Measurements from ENCODE around the gene C7.

The C7 gene

DNA sequence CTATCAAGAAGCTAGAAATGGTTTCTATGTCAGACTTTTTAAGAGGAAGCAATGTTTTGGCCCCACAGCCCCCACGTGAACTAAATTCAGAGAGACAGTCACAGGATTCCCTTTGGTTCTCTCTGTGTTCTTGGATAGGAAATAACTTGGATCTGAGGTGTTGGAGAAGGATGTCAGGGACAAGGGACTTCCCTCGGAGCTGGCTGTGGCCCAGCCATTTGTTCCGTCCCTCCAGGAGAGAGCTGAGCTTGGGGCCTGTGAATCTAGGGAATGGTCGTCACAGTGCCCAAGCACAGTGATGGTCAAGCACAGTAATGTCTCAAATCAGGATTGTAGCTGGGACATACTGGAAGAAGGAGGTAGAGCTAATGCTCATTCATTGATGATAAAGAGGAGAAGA, 2.0 kb downstream of the C7 start:
- ATAC-seq: no peak
- TF ChIP-seq ARNTL (CRISPR knock-in tag; IDR thresholded peaks at IDR 0.05; ENCODE audit: borderline replicate concordance, low read depth) (no peak), PPARA (CRISPR knock-in tag; IDR thresholded peaks at IDR 0.05; ENCODE audit: borderline replicate concordance) (no peak), ZC3H10 (CRISPR knock-in tag; IDR thresholded peaks at IDR 0.05) (no peak), ESRRG (CRISPR knock-in tag; IDR thresholded peaks at IDR 0.05) (no peak), GLIS3 (CRISPR knock-in tag; IDR thresholded peaks at IDR 0.05) (no peak)
- TF ChIP-seq, protein P1, sequence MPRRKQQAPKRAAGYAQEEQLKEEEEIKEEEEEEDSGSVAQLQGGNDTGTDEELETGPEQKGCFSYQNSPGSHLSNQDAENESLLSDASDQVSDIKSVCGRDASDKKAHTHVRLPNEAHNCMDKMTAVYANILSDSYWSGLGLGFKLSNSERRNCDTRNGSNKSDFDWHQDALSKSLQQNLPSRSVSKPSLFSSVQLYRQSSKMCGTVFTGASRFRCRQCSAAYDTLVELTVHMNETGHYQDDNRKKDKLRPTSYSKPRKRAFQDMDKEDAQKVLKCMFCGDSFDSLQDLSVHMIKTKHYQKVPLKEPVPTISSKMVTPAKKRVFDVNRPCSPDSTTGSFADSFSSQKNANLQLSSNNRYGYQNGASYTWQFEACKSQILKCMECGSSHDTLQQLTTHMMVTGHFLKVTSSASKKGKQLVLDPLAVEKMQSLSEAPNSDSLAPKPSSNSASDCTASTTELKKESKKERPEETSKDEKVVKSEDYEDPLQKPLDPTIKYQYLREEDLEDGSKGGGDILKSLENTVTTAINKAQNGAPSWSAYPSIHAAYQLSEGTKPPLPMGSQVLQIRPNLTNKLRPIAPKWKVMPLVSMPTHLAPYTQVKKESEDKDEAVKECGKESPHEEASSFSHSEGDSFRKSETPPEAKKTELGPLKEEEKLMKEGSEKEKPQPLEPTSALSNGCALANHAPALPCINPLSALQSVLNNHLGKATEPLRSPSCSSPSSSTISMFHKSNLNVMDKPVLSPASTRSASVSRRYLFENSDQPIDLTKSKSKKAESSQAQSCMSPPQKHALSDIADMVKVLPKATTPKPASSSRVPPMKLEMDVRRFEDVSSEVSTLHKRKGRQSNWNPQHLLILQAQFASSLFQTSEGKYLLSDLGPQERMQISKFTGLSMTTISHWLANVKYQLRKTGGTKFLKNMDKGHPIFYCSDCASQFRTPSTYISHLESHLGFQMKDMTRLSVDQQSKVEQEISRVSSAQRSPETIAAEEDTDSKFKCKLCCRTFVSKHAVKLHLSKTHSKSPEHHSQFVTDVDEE (CRISPR knock-in tag; IDR thresholded peaks at IDR 0.05): no peak
- TF ChIP-seq, protein P2, sequence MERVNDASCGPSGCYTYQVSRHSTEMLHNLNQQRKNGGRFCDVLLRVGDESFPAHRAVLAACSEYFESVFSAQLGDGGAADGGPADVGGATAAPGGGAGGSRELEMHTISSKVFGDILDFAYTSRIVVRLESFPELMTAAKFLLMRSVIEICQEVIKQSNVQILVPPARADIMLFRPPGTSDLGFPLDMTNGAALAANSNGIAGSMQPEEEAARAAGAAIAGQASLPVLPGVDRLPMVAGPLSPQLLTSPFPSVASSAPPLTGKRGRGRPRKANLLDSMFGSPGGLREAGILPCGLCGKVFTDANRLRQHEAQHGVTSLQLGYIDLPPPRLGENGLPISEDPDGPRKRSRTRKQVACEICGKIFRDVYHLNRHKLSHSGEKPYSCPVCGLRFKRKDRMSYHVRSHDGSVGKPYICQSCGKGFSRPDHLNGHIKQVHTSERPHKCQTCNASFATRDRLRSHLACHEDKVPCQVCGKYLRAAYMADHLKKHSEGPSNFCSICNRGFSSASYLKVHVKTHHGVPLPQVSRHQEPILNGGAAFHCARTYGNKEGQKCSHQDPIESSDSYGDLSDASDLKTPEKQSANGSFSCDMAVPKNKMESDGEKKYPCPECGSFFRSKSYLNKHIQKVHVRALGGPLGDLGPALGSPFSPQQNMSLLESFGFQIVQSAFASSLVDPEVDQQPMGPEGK (CRISPR knock-in tag; IDR thresholded peaks at IDR 0.05; ENCODE audit: borderline replicate concordance): no peak

DNA sequence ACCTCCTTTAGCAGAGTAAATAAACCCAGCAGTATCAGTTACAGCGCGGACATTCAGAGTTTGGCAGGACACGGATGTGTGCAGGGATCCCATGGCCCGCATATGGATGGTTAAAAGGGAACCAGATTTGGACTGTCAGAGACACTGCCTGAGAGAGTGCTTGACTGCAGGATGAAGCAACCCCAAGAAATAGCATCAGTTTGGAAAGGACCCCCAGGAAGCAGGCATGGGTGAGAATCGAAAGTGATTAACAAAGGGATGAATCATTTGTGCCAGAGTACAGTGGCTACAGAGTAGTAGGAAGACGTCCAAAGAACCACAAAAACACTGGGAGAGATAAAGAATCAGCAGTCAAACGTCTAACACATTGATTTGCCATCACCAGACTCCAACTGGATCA, 5.5 kb downstream of the C7 start:
- TF ChIP-seq, protein P2 (CRISPR knock-in tag; IDR thresholded peaks at IDR 0.05; ENCODE audit: borderline replicate concordance): no peak
- TF ChIP-seq OSR1 (CRISPR knock-in tag; IDR thresholded peaks at IDR 0.05) (no peak), SNAI2 (CRISPR knock-in tag; IDR thresholded peaks at IDR 0.05) (no peak), ZNF8 (CRISPR knock-in tag; IDR thresholded peaks at IDR 0.05) (no peak), ZNF70 (CRISPR knock-in tag; IDR thresholded peaks at IDR 0.05) (no peak), TOX (CRISPR knock-in tag; IDR thresholded peaks at IDR 0.05; ENCODE audit: borderline replicate concordance) (no peak), GLIS3 (CRISPR knock-in tag; IDR thresholded peaks at IDR 0.05) (no peak), ISL1 (CRISPR knock-in tag; IDR thresholded peaks at IDR 0.05) (no peak), RARB (CRISPR knock-in tag; IDR thresholded peaks at IDR 0.05) (no peak)
- TF ChIP-seq, protein P3, sequence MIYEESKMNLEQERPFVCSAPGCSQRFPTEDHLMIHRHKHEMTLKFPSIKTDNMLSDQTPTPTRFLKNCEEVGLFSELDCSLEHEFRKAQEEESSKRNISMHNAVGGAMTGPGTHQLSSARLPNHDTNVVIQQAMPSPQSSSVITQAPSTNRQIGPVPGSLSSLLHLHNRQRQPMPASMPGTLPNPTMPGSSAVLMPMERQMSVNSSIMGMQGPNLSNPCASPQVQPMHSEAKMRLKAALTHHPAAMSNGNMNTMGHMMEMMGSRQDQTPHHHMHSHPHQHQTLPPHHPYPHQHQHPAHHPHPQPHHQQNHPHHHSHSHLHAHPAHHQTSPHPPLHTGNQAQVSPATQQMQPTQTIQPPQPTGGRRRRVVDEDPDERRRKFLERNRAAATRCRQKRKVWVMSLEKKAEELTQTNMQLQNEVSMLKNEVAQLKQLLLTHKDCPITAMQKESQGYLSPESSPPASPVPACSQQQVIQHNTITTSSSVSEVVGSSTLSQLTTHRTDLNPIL (CRISPR knock-in tag; IDR thresholded peaks at IDR 0.05; ENCODE audit: low read depth): no peak
- no peak for ATAC-seq

DNA sequence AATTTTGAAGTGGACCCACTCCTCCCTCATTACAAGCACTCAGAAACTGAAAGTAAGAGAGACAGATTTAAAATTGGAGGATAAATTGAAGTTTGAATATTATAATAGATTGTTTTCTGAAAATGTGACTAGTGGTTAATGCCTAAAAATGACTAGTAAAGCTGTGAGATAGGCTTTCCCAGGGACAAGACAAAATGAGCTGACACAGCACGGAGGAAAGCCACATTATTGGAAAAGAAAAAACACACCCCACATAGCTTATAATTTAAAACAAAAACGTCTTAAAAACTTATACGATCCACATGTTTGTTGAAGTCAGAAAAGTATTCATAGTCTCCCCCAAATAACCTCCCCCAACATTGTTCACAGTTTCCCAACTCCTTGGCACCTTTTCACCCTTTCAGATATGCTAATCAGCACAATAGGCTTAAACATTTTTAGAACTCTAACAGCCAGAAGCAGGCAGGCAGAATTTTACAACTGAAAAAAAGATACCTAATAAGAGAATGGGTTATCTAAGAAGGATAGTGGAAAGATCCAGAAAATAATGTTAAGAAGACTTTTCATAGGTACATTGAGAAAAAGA, 6.1 kb downstream of the C7 start:
- ATAC-seq: no peak
- no peak for TF ChIP-seq CSDC2 (CRISPR knock-in tag; IDR thresholded peaks at IDR 0.05)
- no peak for TF ChIP-seq OSR1 (CRISPR knock-in tag; IDR thresholded peaks at IDR 0.05)
- no peak for TF ChIP-seq PPARA (CRISPR knock-in tag; IDR thresholded peaks at IDR 0.05; ENCODE audit: borderline replicate concordance)
- TF ChIP-seq ZFP30 (CRISPR knock-in tag; IDR thresholded peaks at IDR 0.05): no peak
- no peak for TF ChIP-seq ZNF70 (CRISPR knock-in tag; IDR thresholded peaks at IDR 0.05)
- TF ChIP-seq, protein P4, sequence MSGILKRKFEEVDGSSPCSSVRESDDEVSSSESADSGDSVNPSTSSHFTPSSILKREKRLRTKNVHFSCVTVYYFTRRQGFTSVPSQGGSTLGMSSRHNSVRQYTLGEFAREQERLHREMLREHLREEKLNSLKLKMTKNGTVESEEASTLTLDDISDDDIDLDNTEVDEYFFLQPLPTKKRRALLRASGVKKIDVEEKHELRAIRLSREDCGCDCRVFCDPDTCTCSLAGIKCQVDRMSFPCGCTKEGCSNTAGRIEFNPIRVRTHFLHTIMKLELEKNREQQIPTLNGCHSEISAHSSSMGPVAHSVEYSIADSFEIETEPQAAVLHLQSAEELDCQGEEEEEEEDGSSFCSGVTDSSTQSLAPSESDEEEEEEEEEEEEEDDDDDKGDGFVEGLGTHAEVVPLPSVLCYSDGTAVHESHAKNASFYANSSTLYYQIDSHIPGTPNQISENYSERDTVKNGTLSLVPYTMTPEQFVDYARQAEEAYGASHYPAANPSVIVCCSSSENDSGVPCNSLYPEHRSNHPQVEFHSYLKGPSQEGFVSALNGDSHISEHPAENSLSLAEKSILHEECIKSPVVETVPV (CRISPR knock-in tag; IDR thresholded peaks at IDR 0.05): no peak
- no peak for TF ChIP-seq TCF4 (CRISPR knock-in tag; IDR thresholded peaks at IDR 0.05; ENCODE audit: borderline replicate concordance)
- TF ChIP-seq ISL1 (CRISPR knock-in tag; IDR thresholded peaks at IDR 0.05): no peak
- TF ChIP-seq, protein P5, sequence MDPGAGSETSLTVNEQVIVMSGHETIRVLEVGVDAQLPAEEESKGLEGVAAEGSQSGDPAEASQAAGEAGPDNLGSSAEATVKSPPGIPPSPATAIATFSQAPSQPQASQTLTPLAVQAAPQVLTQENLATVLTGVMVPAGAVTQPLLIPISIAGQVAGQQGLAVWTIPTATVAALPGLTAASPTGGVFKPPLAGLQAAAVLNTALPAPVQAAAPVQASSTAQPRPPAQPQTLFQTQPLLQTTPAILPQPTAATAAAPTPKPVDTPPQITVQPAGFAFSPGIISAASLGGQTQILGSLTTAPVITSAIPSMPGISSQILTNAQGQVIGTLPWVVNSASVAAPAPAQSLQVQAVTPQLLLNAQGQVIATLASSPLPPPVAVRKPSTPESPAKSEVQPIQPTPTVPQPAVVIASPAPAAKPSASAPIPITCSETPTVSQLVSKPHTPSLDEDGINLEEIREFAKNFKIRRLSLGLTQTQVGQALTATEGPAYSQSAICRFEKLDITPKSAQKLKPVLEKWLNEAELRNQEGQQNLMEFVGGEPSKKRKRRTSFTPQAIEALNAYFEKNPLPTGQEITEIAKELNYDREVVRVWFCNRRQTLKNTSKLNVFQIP (CRISPR knock-in tag; IDR thresholded peaks at IDR 0.05; ENCODE audit: borderline replicate concordance, low read depth): no peak
- TF ChIP-seq, protein P3 (CRISPR knock-in tag; IDR thresholded peaks at IDR 0.05; ENCODE audit: low read depth): no peak
- no peak for TF ChIP-seq RARB (CRISPR knock-in tag; IDR thresholded peaks at IDR 0.05)
- TF ChIP-seq, protein P1 (CRISPR knock-in tag; IDR thresholded peaks at IDR 0.05): no peak
- no peak for TF ChIP-seq TOX (CRISPR knock-in tag; IDR thresholded peaks at IDR 0.05; ENCODE audit: borderline replicate concordance)
- no peak for TF ChIP-seq ARNTL (CRISPR knock-in tag; IDR thresholded peaks at IDR 0.05; ENCODE audit: borderline replicate concordance, low read depth)
- no peak for TF ChIP-seq ZC3H10 (CRISPR knock-in tag; IDR thresholded peaks at IDR 0.05)
- no peak for TF ChIP-seq ZNF8 (CRISPR knock-in tag; IDR thresholded peaks at IDR 0.05)
- no peak for TF ChIP-seq GLIS3 (CRISPR knock-in tag; IDR thresholded peaks at IDR 0.05)
